Effector CD8-positive, alpha-beta T cell (primary cell): Measurements from ENCODE around the gene CMIP.
"Not testable (repeated sequence)": the region's sequence is repeated elsewhere in the genome, so short reads cannot be mapped to it uniquely, and the experiment has no call there.

Experiments
- DNase-seq: peaks from one replicate; lab custom pipeline; 2025; lab: John Stamatoyannopoulos, UW

Gene CMIP

GRCh38 chr16:81718637-81719036, 274.0 kb downstream of the CMIP start:
- DNase-seq = no peak

- no peak for DNase-seq
Observed at GRCh38 chr16:81719993-81720392, 275.4 kb downstream of the CMIP start.

GRCh38 chr16:81720973-81721906, 276.6 kb downstream of the CMIP start:
- DNase-seq = no peak

- no peak for DNase-seq
Observed at GRCh38 chr16:81723098-81723723, 278.6 kb downstream of the CMIP start.

GRCh38 chr16:81728435-81728834, 283.8 kb downstream of the CMIP start:
- DNase-seq = no peak

GRCh38 chr16:81729451-81729850, 284.8 kb downstream of the CMIP start:
- DNase-seq = no peak

- peak; percentile 56 for DNase-seq
Observed at GRCh38 chr16:81730090-81731051, 285.8 kb downstream of the CMIP start.

- no peak for DNase-seq
Observed at GRCh38 chr16:81731649-81732048, 287.0 kb downstream of the CMIP start.

- no peak for DNase-seq
Observed at GRCh38 chr16:81732699-81733098, 288.1 kb downstream of the CMIP start.

- no peak for DNase-seq
Observed at GRCh38 chr16:81733295-81733694, 288.7 kb downstream of the CMIP start.

GRCh38 chr16:81734632-81735434, 290.2 kb downstream of the CMIP start:
- DNase-seq = no peak

GRCh38 chr16:81737885-81738536, 293.4 kb downstream of the CMIP start:
- DNase-seq = peak; percentile 78

- no peak for DNase-seq
Observed at GRCh38 chr16:81738783-81739496, 294.3 kb downstream of the CMIP start.

- no peak for DNase-seq
Observed at GRCh38 chr16:81739503-81739902, 294.9 kb downstream of the CMIP start.

- no peak for DNase-seq
Observed at GRCh38 chr16:81740169-81740568, 295.6 kb downstream of the CMIP start.

GRCh38 chr16:81741430-81741770, 296.8 kb downstream of the CMIP start:
- not testable (repeated sequence) for DNase-seq

GRCh38 chr16:81744385-81744784, 299.8 kb downstream of the CMIP start:
- DNase-seq = no peak

- no peak for DNase-seq
Observed at GRCh38 chr16:81744911-81745310, 300.3 kb downstream of the CMIP start.

GRCh38 chr16:81745704-81746558, 301.3 kb downstream of the CMIP start:
- DNase-seq = peak; percentile 50
